Common myeloid progenitor, CD34-positive (primary cell): ENCODE measurements around the gene EFNA2.

Source experiments
- CTCF ChIA-PET: fragments of 350-600 bp; sonication (Branson Sonifier 250); formaldehyde crosslinking; loops from one replicate; lab custom pipeline; 2021; ENCODE audit warnings: antibody characterized with exemption; lab: Charles Lee
- POLR2A ChIA-PET: fragments of 350-600 bp; sonication (Branson Sonifier 250); formaldehyde crosslinking; loops from one replicate; lab custom pipeline; 2021; ENCODE audit warnings: antibody characterized with exemption; lab: Charles Lee
- DNase-seq, 3 donors: peaks; one replicate each; pipeline versions ENCODE4 v3.0.0 to v3.0.0-alpha.2; 2013
- H3K27ac ChIP-seq, 2 experiments: 1 replicate in 1 of 2; 2 replicates in 1 of 2; pipeline ENCODE4 v1.7.0; 2013; ENCODE audit warnings: inconsistent platforms in 2 of 2, low read length in 2 of 2, mild to moderate bottlenecking in 2 of 2, low read depth in 1 of 2, moderate library complexity in 1 of 2; ENCODE audit not compliant: severe bottlenecking in 2 of 2, insufficient read depth in 1 of 2, poor library complexity in 1 of 2
- H3K27me3 ChIP-seq, 5 experiments: replicated peaks in 2 of 5; 1 replicate in 3 of 5; 2 replicates in 2 of 5; pipeline versions ENCODE4 v1.6.1 to v1.7.0; 2013; ENCODE audit warnings: low read length in 4 of 5, mild to moderate bottlenecking in 2 of 5, moderate library complexity in 2 of 5, inconsistent platforms in 1 of 5; ENCODE audit not compliant: insufficient read depth in 5 of 5, control insufficient read depth in 4 of 5
- H3K36me3 ChIP-seq, 4 experiments: 1 replicate in 2 of 4; 2 replicates in 2 of 4; pipeline versions ENCODE4 v1.6.1 to v1.7.0; 2013; ENCODE audit warnings: low read length in 3 of 4, control low read depth in 1 of 4, mild to moderate bottlenecking in 1 of 4; ENCODE audit not compliant: control insufficient read depth in 4 of 4, insufficient read depth in 4 of 4
- H3K4me1 ChIP-seq, 4 experiments: 1 replicate in 3 of 4; 2 replicates in 1 of 4; pipeline versions ENCODE4 v1.6.1 to v1.7.1; 2013; ENCODE audit warnings: low read length in 3 of 4, mild to moderate bottlenecking in 3 of 4, control low read depth in 1 of 4, inconsistent platforms in 1 of 4, moderate library complexity in 1 of 4; ENCODE audit not compliant: control insufficient read depth in 4 of 4, insufficient read depth in 4 of 4; ENCODE audit errors: control extremely low read depth in 1 of 4
- H3K4me3 ChIP-seq, 7 experiments: 1 replicate in 4 of 7; 2 replicates in 3 of 7; pipeline versions ENCODE4 v1.5.1 to v1.7.0; 2013; ENCODE audit warnings: mild to moderate bottlenecking in 7 of 7, low read length in 6 of 7, moderate library complexity in 6 of 7, inconsistent platforms in 2 of 7, low read depth in 2 of 7, control low read depth in 1 of 7; ENCODE audit not compliant: insufficient read depth in 4 of 7, control insufficient read depth in 1 of 7; ENCODE audit errors: extremely low read depth in 1 of 7
- H3K9me3 ChIP-seq, 5 experiments: 1 replicate in 4 of 5; 2 replicates in 1 of 5; pipeline versions ENCODE4 v1.6.1 to v1.7.1; 2013; ENCODE audit warnings: low read length in 4 of 5, mild to moderate bottlenecking in 2 of 5, inconsistent platforms in 1 of 5, low read depth in 1 of 5, moderate library complexity in 1 of 5; ENCODE audit not compliant: control insufficient read depth in 4 of 5, insufficient read depth in 2 of 5; ENCODE audit errors: control extremely low read depth in 1 of 5
- WGBS: methylation state at CpG from one replicate; pipeline ENCODE4 v1.1.5; 2013; ENCODE audit not compliant: insufficient coverage; 5-methylcytosine and 5-hydroxymethylcytosine counted together

Gene EFNA2

GRCh38 chr19:1287354-1288225 is 1.9 kb downstream of the EFNA2 start:
- Histone ChIP-seq H3K9me3 (no peaks in the 10 kb centered on the region), H3K4me3 (no peak overlapping the region), H3K4me1 (peaks cover 0 to 10% (median 7%) of the 10 kb centered on the region in 4 experiments), H3K27ac (no peak overlapping the region), H3K27me3 (peaks cover 0 to 91% (median 31%) of the 10 kb centered on the region in 5 experiments), H3K36me3 (no peaks in the 10 kb centered on the region)
- POLR2A ChIA-PET = no interaction called here
- WGBS = 22% methylated on average over 48 of the region's 55 CpGs
- CTCF ChIA-PET = interaction anchor here (1.2 kb wide), 2 partner anchors 28 to 85 kb away, joined by 3 read pairs; no protein-coding TSS in a partner anchor
- DNase-seq = no peak

GRCh38 chr19:1288226-1288612 is 2.5 kb downstream of the EFNA2 start:
- WGBS = 94% methylated on average over 16 of the region's 18 CpGs
- H3K36me3 ChIP-seq = no peaks in the 10 kb centered on the region
- peaks cover 0 to 10% (median 7%) of the 10 kb centered on the region in 4 experiments for H3K4me1 ChIP-seq
- H3K27ac ChIP-seq = no peak overlapping the region
- ChIA-PET CTCF (no interaction called here), POLR2A (no interaction called here)
- H3K9me3 ChIP-seq = no peaks in the 10 kb centered on the region
- H3K4me3 ChIP-seq = no peak overlapping the region
- DNase-seq = no peak
- peaks cover 0 to 90% (median 31%) of the 10 kb centered on the region in 5 experiments for H3K27me3 ChIP-seq

GRCh38 chr19:1288833-1289685 is 3.4 kb downstream of the EFNA2 start:
- Histone ChIP-seq H3K27ac (no peak overlapping the region), H3K4me3 (no peak overlapping the region), H3K9me3 (no peaks in the 10 kb centered on the region), H3K36me3 (no peaks in the 10 kb centered on the region), H3K27me3 (peaks cover 0 to 90% (median 29%) of the 10 kb centered on the region in 5 experiments), H3K4me1 (peaks cover 0 to 10% (median 7%) of the 10 kb centered on the region in 4 experiments)
- WGBS = 93% methylated on average over 38 of the region's 41 CpGs
- ChIA-PET CTCF (no interaction called here), POLR2A (interaction anchor here (0.7 kb wide), 1 partner anchor 130 kb away, joined by 3 read pairs; no protein-coding TSS in a partner anchor)
- DNase-seq = no peak

- Histone ChIP-seq H3K4me3 (no peak overlapping the region), H3K9me3 (no peaks in the 10 kb centered on the region), H3K27ac (no peak overlapping the region), H3K27me3 (peaks cover 0 to 90% (median 23%) of the 10 kb centered on the region in 5 experiments), H3K36me3 (no peaks in the 10 kb centered on the region), H3K4me1 (peaks cover 0 to 10% (median 7%) of the 10 kb centered on the region in 4 experiments)
- DNase-seq = no peak
- ChIA-PET POLR2A (no interaction called here), CTCF (no interaction called here)
- WGBS = 89% methylated on average over 18 of the region's 19 CpGs
These were observed 4.0 kb downstream of the EFNA2 start for GRCh38 chr19:1289686-1290025.

- H3K27ac ChIP-seq = no peak overlapping the region
- DNase-seq = no peak
- H3K4me3 ChIP-seq = no peak overlapping the region
- WGBS = 86% methylated on average over 22 of the region's 24 CpGs
- no peaks in the 10 kb centered on the region for H3K9me3 ChIP-seq
- POLR2A ChIA-PET = no interaction called here
- CTCF ChIA-PET = no interaction called here
- peaks cover 0 to 90% (median 18%) of the 10 kb centered on the region in 5 experiments for H3K27me3 ChIP-seq
- no peaks in the 10 kb centered on the region for H3K36me3 ChIP-seq
- peaks cover 0 to 15% (median 10%) of the 10 kb centered on the region in 4 experiments for H3K4me1 ChIP-seq
These were observed 4.6 kb downstream of the EFNA2 start for GRCh38 chr19:1290196-1290702.

GRCh38 chr19:1290703-1291651 is 5.3 kb downstream of the EFNA2 start:
- no peaks in the 10 kb centered on the region for H3K9me3 ChIP-seq
- H3K27me3 ChIP-seq = peaks cover 0 to 92% (median 18%) of the 10 kb centered on the region in 5 experiments
- POLR2A ChIA-PET = no interaction called here
- H3K27ac ChIP-seq = no peak overlapping the region
- peaks cover 0 to 20% (median 14%) of the 10 kb centered on the region in 4 experiments for H3K4me1 ChIP-seq
- WGBS = 89% methylated on average over 36 of the region's 40 CpGs
- no peak for DNase-seq
- H3K4me3 ChIP-seq = no peak overlapping the region
- CTCF ChIA-PET = interaction anchor here (0.8 to 1.3 kb wide), 2 partner anchors 12 to 13 kb away, joined by 3 to 6 read pairs; no protein-coding TSS in a partner anchor
- H3K36me3 ChIP-seq = no peaks in the 10 kb centered on the region
